ENCODE results near the gene KRTAP27-1. TPM values are rescaled to one million over a fixed set of nuclear protein-coding genes. Genes with fewer than 3 reads are reported as not detected.

KRTAP27-1 gene, protein sequence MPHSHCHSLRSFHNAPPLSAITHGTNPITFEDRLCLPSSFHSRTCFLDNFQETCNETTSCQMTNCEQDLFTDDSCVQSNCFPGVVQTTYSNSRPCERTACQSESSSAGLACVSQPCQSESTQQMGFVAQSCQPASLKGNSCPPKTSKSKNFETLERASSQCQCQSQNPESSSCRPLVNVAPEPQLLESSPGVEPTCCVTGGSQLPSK
- polyA plus RNA-seq (2011; rRNA removed) (not detected in 2 replicates), polyA minus RNA-seq (2011; rRNA and poly(A)+ RNA removed) (not detected in 2 replicates)

GRCh38 chr21:30337276-30337744 is at the start of gene KRTAP27-1:
Gene KRTAP27-1 (minus strand): TSS chr21:30337694. CDS start chr21:30337668, 26 bp downstream.
- Histone ChIP-seq H3K4me3 (ENCODE audit: low read depth, low read length) (no peak within 1 kb of the TSS), H3K27me3 (ENCODE audit: control insufficient read depth, insufficient read depth, low read length) (no peaks in the 10 kb centered on the region), H3K36me3 (ENCODE audit: control insufficient read depth, insufficient read depth, low read length) (no peaks in the 10 kb centered on the region)
- DNase-seq (ENCODE audit: low read depth) = no peak
- ChIA-PET CTCF (interaction anchor here (0.6 kb wide), 1 partner anchor 218 kb away, joined by 3 read pairs; no protein-coding TSS in a partner anchor), POLR2A (no interaction called here)
- TF ChIP-seq CTCF (IDR thresholded peaks at IDR 0.05; ENCODE audit: insufficient read depth, low read depth, low read length) = no peak

DNA sequence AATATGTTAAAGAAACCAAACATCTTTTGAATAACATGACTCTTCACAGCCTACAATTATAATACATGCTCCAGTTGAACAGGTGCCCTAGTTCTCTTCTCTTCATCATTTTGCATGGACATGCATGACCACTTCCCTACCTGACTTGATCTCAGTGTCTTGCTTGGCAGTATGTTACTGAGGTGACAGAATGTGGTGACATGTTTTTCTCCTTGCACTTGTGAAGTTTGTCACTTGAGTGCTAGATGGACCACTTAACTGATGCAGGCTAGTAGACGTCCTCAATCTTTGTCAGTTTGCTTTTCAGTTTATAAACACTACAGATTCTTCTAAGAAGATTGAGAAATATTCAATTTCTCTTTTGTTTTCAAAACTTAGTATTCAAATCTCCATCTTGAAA is 44.7 kb upstream of the KRTAP27-1 start:
- no peak for TF ChIP-seq CTCF (IDR thresholded peaks at IDR 0.05; ENCODE audit: insufficient read depth, low read depth, low read length)
- no peaks in the 10 kb centered on the region for H3K36me3 ChIP-seq (ENCODE audit: control insufficient read depth, insufficient read depth, low read length)
- no peaks in the 10 kb centered on the region for H3K27me3 ChIP-seq (ENCODE audit: control insufficient read depth, insufficient read depth, low read length)
- CTCF ChIA-PET = no interaction called here
- DNase-seq (ENCODE audit: low read depth) = no peak
- POLR2A ChIA-PET = no interaction called here
- no peak overlapping the region for H3K4me3 ChIP-seq (ENCODE audit: low read depth, low read length)

GRCh38 chr21:30372139-30372770 is 34.8 kb upstream of the KRTAP27-1 start, which contains the start of gene KRTAP13-2:
Gene KRTAP13-2 (minus strand): TSS chr21:30372271. CDS start chr21:30372213, 58 bp downstream.
- no peak for TF ChIP-seq CTCF (IDR thresholded peaks at IDR 0.05; ENCODE audit: insufficient read depth, low read depth, low read length)
- DNase-seq (ENCODE audit: low read depth) = no peak
- no peak within 1 kb of the TSS for H3K4me3 ChIP-seq (ENCODE audit: low read depth, low read length)
- H3K36me3 ChIP-seq (ENCODE audit: control insufficient read depth, insufficient read depth, low read length) = no peaks in the 10 kb centered on the region
- no peaks in the 10 kb centered on the region for H3K27me3 ChIP-seq (ENCODE audit: control insufficient read depth, insufficient read depth, low read length)
- POLR2A ChIA-PET = no interaction called here
- CTCF ChIA-PET = no interaction called here

DNA sequence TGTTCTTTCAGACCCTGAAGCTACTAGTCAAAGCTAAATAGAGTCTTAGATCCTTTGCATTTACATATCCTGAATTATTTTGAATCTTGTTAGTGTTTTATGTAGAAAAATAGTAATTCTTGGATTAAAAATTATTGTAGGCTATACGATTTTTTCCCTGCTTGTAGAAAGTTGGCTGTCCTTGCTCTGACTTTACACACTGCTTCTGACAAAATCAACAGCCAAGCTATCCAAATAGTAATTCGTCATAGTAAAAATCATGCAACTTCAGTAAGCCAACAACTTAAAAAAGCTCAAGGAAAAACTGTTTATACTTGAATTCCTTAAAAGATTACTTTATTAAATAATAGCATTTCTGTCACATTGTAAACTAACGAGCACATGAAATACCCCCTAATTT is 18.4 kb upstream of the KRTAP27-1 start:
- DNase-seq (ENCODE audit: low read depth) = no peak
- H3K4me3 ChIP-seq (ENCODE audit: low read depth, low read length) = no peak overlapping the region
- no peaks in the 10 kb centered on the region for H3K36me3 ChIP-seq (ENCODE audit: control insufficient read depth, insufficient read depth, low read length)
- no peaks in the 10 kb centered on the region for H3K27me3 ChIP-seq (ENCODE audit: control insufficient read depth, insufficient read depth, low read length)
- ChIA-PET CTCF (interaction anchor here (1.0 kb wide), 1 partner anchor 38 kb away, joined by 3 read pairs; no protein-coding TSS in a partner anchor), POLR2A (no interaction called here)
- TF ChIP-seq CTCF (IDR thresholded peaks at IDR 0.05; ENCODE audit: insufficient read depth, low read depth, low read length) = no peak

DNA sequence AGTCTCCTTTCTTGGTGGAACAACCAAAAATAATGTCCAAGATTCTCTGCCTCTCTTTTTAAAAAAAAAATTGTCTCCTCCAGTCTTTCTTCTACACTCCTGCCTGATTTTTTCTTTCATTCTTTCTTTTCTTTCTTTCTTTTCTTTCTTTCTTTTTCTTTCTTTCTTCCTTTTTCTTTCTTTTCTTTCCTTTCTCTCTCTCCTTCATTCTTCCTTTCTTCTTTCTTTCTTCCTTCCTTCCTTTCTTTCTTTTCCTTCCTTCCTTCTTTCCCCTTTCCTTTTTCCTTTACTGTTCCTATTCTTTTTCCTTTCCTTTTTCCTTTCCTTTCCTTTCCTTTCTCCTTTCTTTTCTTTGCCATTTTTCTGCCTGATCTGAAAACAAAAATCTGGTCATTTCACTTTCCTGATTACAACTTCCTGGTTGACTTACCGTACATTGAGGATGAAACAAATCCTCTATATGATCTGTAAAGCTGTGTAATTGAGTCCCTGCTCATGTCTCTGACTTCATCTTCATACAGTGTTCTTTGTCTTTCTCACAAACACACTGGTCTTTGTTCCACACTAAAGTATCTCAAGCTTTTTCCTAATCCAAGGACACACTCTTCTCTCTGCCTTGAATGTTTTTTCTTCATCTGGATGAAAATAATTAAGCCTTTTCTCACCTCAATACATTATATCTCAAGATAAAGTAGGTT is 17.0 kb upstream of the KRTAP27-1 start:
- no peak for DNase-seq (ENCODE audit: low read depth)
- Histone ChIP-seq H3K4me3 (ENCODE audit: low read depth, low read length) (no peak overlapping the region), H3K27me3 (ENCODE audit: control insufficient read depth, insufficient read depth, low read length) (no peaks in the 10 kb centered on the region), H3K36me3 (ENCODE audit: control insufficient read depth, insufficient read depth, low read length) (no peaks in the 10 kb centered on the region)
- ChIA-PET CTCF (no interaction called here), POLR2A (no interaction called here)
- no peak for TF ChIP-seq CTCF (IDR thresholded peaks at IDR 0.05; ENCODE audit: insufficient read depth, low read depth, low read length)
